HepG2 (cell line): ENCODE data around the gene ZFAND2A. TPM values are rescaled to one million over a fixed set of nuclear protein-coding genes. Genes with fewer than 3 reads are reported as not detected.

Experiments
- CCDC6 ChIP-seq: sonication (generic); formaldehyde crosslinking; IDR thresholded peaks from 2 replicates; pipeline ENCODE4 v1.8.1; 2022; ENCODE audit warnings: mild to moderate bottlenecking, missing genetic modification reagents, moderate library complexity
- EP300 ChIP-seq, 3 experiments: sonication (generic) in 1 of 3; formaldehyde crosslinking in 1 of 3; IDR thresholded peaks; 2 replicates each; pipeline versions ENCODE4 v1.5.1 to v1.6.1; 2011 to 2020; ENCODE audit warnings: low read depth in 2 of 3, low read length in 2 of 3, borderline replicate concordance in 1 of 3, improper control_type of control experiment in 1 of 3, mild to moderate bottlenecking in 1 of 3, missing genetic modification reagents in 1 of 3, moderate library complexity in 1 of 3
- KDM2A ChIP-seq: sonication (generic); formaldehyde crosslinking; IDR thresholded peaks from 2 replicates; pipeline ENCODE4 v1.4.0; 2020; ENCODE audit warnings: low read depth, missing genetic modification reagents, borderline replicate concordance
- MAFF ChIP-seq: IDR thresholded peaks from 2 replicates; pipeline ENCODE4 v1.6.1; 2011; ENCODE audit warnings: low read depth, low read length, improper control_type of control experiment
- ZBTB7B ChIP-seq: sonication (generic); formaldehyde crosslinking; IDR thresholded peaks from 2 replicates; pipeline ENCODE4 v1.4.0; 2020; ENCODE audit warnings: missing genetic modification reagents
- ZBTB8A ChIP-seq: sonication (generic); formaldehyde crosslinking; IDR thresholded peaks from 2 replicates; pipeline ENCODE4 v1.4.0; 2020; ENCODE audit warnings: mild to moderate bottlenecking, low read depth, missing genetic modification reagents, borderline replicate concordance
- ZFY ChIP-seq: sonication (generic); formaldehyde crosslinking; IDR thresholded peaks from 2 replicates; pipeline ENCODE4 v1.4.0; 2020; ENCODE audit warnings: missing genetic modification reagents
- ZMYM2 ChIP-seq: sonication (generic); formaldehyde crosslinking; IDR thresholded peaks from 2 replicates; pipeline ENCODE4 v1.8.0; 2022; ENCODE audit warnings: mild to moderate bottlenecking, missing genetic modification reagents
- ZNF138 ChIP-seq: sonication (generic); formaldehyde crosslinking; IDR thresholded peaks from 2 replicates; pipeline ENCODE4 v1.5.0; 2020; ENCODE audit warnings: mild to moderate bottlenecking, low read depth, missing genetic modification reagents
- ZNF3 ChIP-seq: IDR thresholded peaks from 2 replicates; pipeline ENCODE4 v1.7.0; 2017; ENCODE audit warnings: inconsistent platforms
- ZNF329 ChIP-seq: sonication (generic); formaldehyde crosslinking; IDR thresholded peaks from 2 replicates; pipeline ENCODE4 v1.9.0; 2021; ENCODE audit warnings: low read depth, mild to moderate bottlenecking, missing genetic modification reagents
- ZSCAN9 ChIP-seq: IDR thresholded peaks from 2 replicates; pipeline ENCODE4 v1.6.1; 2016; ENCODE audit warnings: borderline replicate concordance
- polyA plus RNA-seq, 8 experiments: library from polyadenylated mRNA; depleted of rRNA in 3 of 8; stranded (reverse) in 7 of 8; unstranded in 1 of 8; fragments of >200 nt; fragmentation: Illumina TruSeq in 4 of 8; extraction: Trizol in 4 of 8; gene quantifications; 2 replicates each; pipeline versions ENCODE4 v1.2.1 to v1.2.3, GENCODE V29; 2011 to 2016; ENCODE audit warnings: low read depth in 4 of 8, missing spikeins in 1 of 8, mixed read lengths in 1 of 8; ENCODE audit not compliant: insufficient read depth in 1 of 8
- total RNA-seq, 5 experiments: library from RNA; depleted of rRNA; stranded (reverse); fragments of >200 nt; fragmentation: Illumina TruSeq; extraction: Trizol; gene quantifications; 2 replicates each; pipeline ENCODE4 v1.2.3, GENCODE V29; 2016; ENCODE audit warnings: low read depth in 1 of 5
- TF ChIP-seq, protein P1 (sequence below): sonication (generic); formaldehyde crosslinking; IDR thresholded peaks from 2 replicates; pipeline ENCODE4 v1.8.0; 2022; ENCODE audit warnings: mild to moderate bottlenecking, missing genetic modification reagents; ENCODE audit not compliant: insufficient replicate concordance
- TF ChIP-seq, protein P2 (sequence below): sonication (generic); formaldehyde crosslinking; IDR thresholded peaks from 2 replicates; pipeline ENCODE4 v1.8.1; 2023; ENCODE audit warnings: mild to moderate bottlenecking, inconsistent platforms, moderate library complexity, missing genetic modification reagents, borderline replicate concordance
- TF ChIP-seq, protein P3 (sequence below): sonication (generic); formaldehyde crosslinking; IDR thresholded peaks from 2 replicates; pipeline ENCODE4 v1.4.0; 2020; ENCODE audit warnings: low read depth, missing genetic modification reagents
- TF ChIP-seq, protein P4 (sequence below): IDR thresholded peaks from 2 replicates; pipeline ENCODE4 v1.6.1; 2016
- TF ChIP-seq, protein P5 (sequence below): sonication (generic); formaldehyde crosslinking; IDR thresholded peaks from 2 replicates; pipeline ENCODE4 v1.8.0; 2022; ENCODE audit warnings: missing genetic modification reagents, mild to moderate bottlenecking, moderate library complexity, borderline replicate concordance

The ZFAND2A gene
- total and polyA plus RNA-seq, 2 of the 13 experiments (the other 11 are each of a cell fraction or from before 2014, with no cell fraction given): 140 to 153 TPM

DNA sequence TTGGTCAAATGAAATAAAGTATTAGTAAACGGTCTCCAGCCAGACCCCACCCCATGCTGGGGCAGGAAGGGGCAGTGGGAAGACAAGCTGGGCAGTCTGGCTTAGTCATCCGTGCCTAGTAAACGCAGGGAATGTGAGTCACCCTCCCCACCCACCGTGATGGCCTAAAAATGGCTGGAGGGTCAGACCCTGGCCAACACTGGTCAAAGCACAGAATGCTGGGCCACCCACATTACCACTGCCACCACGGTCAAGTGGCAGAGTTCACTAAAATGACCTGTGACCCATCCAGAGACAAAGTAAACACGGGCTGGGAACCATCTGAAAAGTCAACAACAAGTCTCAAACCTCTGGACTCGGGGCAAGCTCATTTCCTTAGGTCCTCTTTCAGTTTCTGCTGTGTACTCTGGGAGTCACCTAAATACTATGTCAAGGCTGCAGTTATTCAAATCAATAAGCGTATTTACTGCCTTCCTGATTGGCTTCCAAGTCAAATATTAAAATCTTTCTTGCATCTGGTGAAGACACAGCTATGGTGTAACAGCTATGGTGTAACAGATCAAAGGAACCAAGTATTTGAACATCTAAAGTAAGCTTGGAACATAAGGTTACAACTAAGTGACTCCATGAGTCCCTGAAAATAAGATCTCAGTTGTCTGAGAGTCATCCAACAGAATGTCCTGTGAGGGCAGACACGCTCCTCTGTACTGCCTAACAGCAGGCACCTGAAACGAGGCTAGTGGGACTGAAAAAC is 3.0 kb downstream of the ZFAND2A start (continued):
- TF ChIP-seq EP300 (IDR thresholded peaks at IDR 0.05; ENCODE audit: low read depth in 2 of 2, low read length in 2 of 2): peak in 1 of 2 experiments; percentile 98
- peak; percentile 95 for TF ChIP-seq EP300 (CRISPR knock-in tag; IDR thresholded peaks at IDR 0.05; ENCODE audit: borderline replicate concordance)
- peak; percentile 87 for TF ChIP-seq ZSCAN9
- TF ChIP-seq MAFF: peak; percentile 52
- TF ChIP-seq ZNF329 (CRISPR knock-in tag): no peak
- TF ChIP-seq ZNF138 (CRISPR knock-in tag): no peak
- TF ChIP-seq ZBTB7B (CRISPR knock-in tag): peak; percentile 90
- peak; percentile 61 for TF ChIP-seq KDM2A (CRISPR knock-in tag)
- TF ChIP-seq, protein P1, sequence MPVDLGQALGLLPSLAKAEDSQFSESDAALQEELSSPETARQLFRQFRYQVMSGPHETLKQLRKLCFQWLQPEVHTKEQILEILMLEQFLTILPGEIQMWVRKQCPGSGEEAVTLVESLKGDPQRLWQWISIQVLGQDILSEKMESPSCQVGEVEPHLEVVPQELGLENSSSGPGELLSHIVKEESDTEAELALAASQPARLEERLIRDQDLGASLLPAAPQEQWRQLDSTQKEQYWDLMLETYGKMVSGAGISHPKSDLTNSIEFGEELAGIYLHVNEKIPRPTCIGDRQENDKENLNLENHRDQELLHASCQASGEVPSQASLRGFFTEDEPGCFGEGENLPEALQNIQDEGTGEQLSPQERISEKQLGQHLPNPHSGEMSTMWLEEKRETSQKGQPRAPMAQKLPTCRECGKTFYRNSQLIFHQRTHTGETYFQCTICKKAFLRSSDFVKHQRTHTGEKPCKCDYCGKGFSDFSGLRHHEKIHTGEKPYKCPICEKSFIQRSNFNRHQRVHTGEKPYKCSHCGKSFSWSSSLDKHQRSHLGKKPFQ (CRISPR knock-in tag): peak; percentile 78
- TF ChIP-seq, protein P2, sequence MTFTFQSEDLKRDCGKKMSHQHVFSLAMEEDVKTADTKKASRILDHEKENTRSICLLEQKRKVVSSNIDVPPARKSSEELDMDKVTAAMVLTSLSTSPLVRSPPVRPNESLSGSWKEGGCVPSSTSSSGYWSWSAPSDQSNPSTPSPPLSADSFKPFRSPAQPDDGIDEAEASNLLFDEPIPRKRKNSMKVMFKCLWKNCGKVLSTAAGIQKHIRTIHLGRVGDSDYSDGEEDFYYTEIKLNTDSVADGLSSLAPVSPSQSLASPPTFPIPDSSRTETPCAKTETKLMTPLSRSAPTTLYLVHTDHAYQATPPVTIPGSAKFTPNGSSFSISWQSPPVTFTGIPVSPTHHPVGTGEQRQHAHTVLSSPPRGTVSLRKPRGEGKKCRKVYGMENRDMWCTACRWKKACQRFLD (CRISPR knock-in tag): 0 out of 2 replicates have a peak, but pooled peaks have one; percentile 54
- TF ChIP-seq, protein P3, sequence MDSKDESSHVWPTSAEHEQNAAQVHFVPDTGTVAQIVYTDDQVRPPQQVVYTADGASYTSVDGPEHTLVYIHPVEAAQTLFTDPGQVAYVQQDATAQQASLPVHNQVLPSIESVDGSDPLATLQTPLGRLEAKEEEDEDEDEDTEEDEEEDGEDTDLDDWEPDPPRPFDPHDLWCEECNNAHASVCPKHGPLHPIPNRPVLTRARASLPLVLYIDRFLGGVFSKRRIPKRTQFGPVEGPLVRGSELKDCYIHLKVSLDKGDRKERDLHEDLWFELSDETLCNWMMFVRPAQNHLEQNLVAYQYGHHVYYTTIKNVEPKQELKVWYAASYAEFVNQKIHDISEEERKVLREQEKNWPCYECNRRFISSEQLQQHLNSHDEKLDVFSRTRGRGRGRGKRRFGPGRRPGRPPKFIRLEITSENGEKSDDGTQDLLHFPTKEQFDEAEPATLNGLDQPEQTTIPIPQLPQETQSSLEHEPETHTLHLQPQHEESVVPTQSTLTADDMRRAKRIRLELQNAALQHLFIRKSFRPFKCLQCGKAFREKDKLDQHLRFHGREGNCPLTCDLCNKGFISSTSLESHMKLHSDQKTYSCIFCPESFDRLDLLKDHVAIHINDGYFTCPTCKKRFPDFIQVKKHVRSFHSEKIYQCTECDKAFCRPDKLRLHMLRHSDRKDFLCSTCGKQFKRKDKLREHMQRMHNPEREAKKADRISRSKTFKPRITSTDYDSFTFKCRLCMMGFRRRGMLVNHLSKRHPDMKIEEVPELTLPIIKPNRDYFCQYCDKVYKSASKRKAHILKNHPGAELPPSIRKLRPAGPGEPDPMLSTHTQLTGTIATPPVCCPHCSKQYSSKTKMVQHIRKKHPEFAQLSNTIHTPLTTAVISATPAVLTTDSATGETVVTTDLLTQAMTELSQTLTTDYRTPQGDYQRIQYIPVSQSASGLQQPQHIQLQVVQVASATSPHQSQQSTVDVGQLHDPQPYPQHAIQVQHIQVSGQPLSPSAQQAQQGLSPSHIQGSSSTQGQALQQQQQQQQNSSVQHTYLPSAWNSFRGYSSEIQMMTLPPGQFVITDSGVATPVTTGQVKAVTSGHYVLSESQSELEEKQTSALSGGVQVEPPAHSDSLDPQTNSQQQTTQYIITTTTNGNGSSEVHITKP: peak; percentile 87
- peak; percentile 61; the same call in 1 of the 2 replicates for TF ChIP-seq ZFY (CRISPR knock-in tag)
- TF ChIP-seq CCDC6 (CRISPR knock-in tag): peak; percentile 70; the same call in 1 of the 2 replicates
- no peak for TF ChIP-seq ZBTB8A (CRISPR knock-in tag)
- peak; percentile 98 for TF ChIP-seq ZNF3 (CRISPR knock-in tag)
- TF ChIP-seq, protein P4, sequence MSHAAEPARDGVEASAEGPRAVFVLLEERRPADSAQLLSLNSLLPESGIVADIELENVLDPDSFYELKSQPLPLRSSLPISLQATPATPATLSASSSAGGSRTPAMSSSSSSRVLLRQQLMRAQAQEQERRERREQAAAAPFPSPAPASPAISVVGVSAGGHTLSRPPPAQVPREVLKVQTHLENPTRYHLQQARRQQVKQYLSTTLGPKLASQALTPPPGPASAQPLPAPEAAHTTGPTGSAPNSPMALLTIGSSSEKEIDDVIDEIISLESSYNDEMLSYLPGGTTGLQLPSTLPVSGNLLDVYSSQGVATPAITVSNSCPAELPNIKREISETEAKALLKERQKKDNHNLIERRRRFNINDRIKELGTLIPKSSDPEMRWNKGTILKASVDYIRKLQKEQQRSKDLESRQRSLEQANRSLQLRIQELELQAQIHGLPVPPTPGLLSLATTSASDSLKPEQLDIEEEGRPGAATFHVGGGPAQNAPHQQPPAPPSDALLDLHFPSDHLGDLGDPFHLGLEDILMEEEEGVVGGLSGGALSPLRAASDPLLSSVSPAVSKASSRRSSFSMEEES (CRISPR knock-in tag): peak; percentile 89
- TF ChIP-seq ZMYM2 (CRISPR knock-in tag): peak; percentile 60
- TF ChIP-seq, protein P5, sequence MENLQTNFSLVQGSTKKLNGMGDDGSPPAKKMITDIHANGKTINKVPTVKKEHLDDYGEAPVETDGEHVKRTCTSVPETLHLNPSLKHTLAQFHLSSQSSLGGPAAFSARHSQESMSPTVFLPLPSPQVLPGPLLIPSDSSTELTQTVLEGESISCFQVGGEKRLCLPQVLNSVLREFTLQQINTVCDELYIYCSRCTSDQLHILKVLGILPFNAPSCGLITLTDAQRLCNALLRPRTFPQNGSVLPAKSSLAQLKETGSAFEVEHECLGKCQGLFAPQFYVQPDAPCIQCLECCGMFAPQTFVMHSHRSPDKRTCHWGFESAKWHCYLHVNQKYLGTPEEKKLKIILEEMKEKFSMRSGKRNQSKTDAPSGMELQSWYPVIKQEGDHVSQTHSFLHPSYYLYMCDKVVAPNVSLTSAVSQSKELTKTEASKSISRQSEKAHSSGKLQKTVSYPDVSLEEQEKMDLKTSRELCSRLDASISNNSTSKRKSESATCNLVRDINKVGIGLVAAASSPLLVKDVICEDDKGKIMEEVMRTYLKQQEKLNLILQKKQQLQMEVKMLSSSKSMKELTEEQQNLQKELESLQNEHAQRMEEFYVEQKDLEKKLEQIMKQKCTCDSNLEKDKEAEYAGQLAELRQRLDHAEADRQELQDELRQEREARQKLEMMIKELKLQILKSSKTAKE: peak; percentile 98
